WTC11 (cell line): Measurements from ENCODE around the gene EEFSEC. TPM values are rescaled to one million over a fixed set of nuclear protein-coding genes. Genes with fewer than 3 reads are reported as not detected.

ENCODE experiments used
- ATAC-seq: fragments of 200-7000 bp; cut with Tn5 transposase; 2 replicates; pipeline ENCODE4 v1.10.0; 2021; ENCODE audit warnings: mild to moderate bottlenecking, moderate library complexity
- CTCF ChIA-PET: fragments of 300-600 bp; sonication (Branson Sonifier 250); formaldehyde crosslinking; loops from one replicate; lab custom pipeline; 2021; ENCODE audit warnings: antibody characterized with exemption; lab: Charles Lee
- POLR2A ChIA-PET: fragments of 350-600 bp; sonication (Branson Sonifier 250); formaldehyde crosslinking; loops from one replicate; lab custom pipeline; 2021; ENCODE audit warnings: antibody characterized with exemption; lab: Charles Lee
- DNase-seq: peaks from one replicate; pipeline ENCODE4 v3.0.0; 2021; ENCODE audit warnings: low spot score
- H3K27ac Mint-ChIP-seq: 2 replicates; pipeline ENCODE4 v1.8.0; 2021; ENCODE audit warnings: mixed read lengths
- H3K27me3 Mint-ChIP-seq: 2 replicates; pipeline ENCODE4 v1.8.0; 2021; ENCODE audit warnings: low read depth, mild to moderate bottlenecking, moderate library complexity, mixed read lengths
- H3K36me3 Mint-ChIP-seq: 2 replicates; pipeline ENCODE4 v1.8.0; 2021; ENCODE audit warnings: mixed read lengths
- H3K4me1 Mint-ChIP-seq: 2 replicates; pipeline ENCODE4 v1.8.0; 2022; ENCODE audit warnings: mixed read lengths
- H3K4me3 Mint-ChIP-seq: 2 replicates; pipeline ENCODE4 v1.8.0; 2021; ENCODE audit warnings: mild to moderate bottlenecking, moderate library complexity, mixed read lengths
- H3K9me3 Mint-ChIP-seq: 2 replicates; pipeline ENCODE4 v1.8.0; 2021; ENCODE audit warnings: mixed read lengths
- ATF1 ChIP-seq: sonication (generic); formaldehyde crosslinking; IDR thresholded peaks from 2 replicates; pipeline ENCODE4 v1.8.1; 2023; ENCODE audit warnings: mild to moderate bottlenecking, moderate library complexity, missing genetic modification reagents
- ATF2 ChIP-seq: sonication (generic); formaldehyde crosslinking; IDR thresholded peaks from 2 replicates; pipeline ENCODE4 v1.8.1; 2022; ENCODE audit warnings: low read depth, missing genetic modification reagents, borderline replicate concordance
- EMX1 ChIP-seq: fragments of 250-450 bp; sonication (Bioruptor Pico); IDR thresholded peaks from 2 replicates; pipeline ENCODE4 v1.8.0; 2021; ENCODE audit warnings: mild to moderate bottlenecking
- FOXK1 ChIP-seq: sonication (generic); formaldehyde crosslinking; IDR thresholded peaks from 2 replicates; pipeline ENCODE4 v1.8.0; 2022; ENCODE audit warnings: mild to moderate bottlenecking, moderate library complexity, missing genetic modification reagents
- GABPB1 ChIP-seq: sonication (generic); formaldehyde crosslinking; IDR thresholded peaks from 2 replicates; pipeline ENCODE4 v1.8.1; 2023; ENCODE audit warnings: mild to moderate bottlenecking, missing genetic modification reagents
- IRF2 ChIP-seq: sonication (generic); formaldehyde crosslinking; IDR thresholded peaks from 2 replicates; pipeline ENCODE4 v1.8.0; 2022; ENCODE audit warnings: low read depth, missing genetic modification reagents, borderline replicate concordance
- JAZF1 ChIP-seq: fragments of 250-450 bp; sonication (Bioruptor Pico); IDR thresholded peaks from 2 replicates; pipeline ENCODE4 v1.9.0; 2021; ENCODE audit warnings: moderate library complexity, mild to moderate bottlenecking, inconsistent platforms
- MXD4 ChIP-seq: fragments of 250-450 bp; sonication (Bioruptor Pico); IDR thresholded peaks from 2 replicates; pipeline ENCODE4 v1.8.0; 2021; ENCODE audit warnings: mild to moderate bottlenecking, moderate library complexity, borderline replicate concordance
- NFE2L1 ChIP-seq: sonication (generic); formaldehyde crosslinking; IDR thresholded peaks from 2 replicates; pipeline ENCODE4 v1.8.1; 2023; ENCODE audit warnings: missing genetic modification reagents
- NFYB ChIP-seq: sonication (generic); formaldehyde crosslinking; conservative IDR thresholded peaks from 2 replicates; pipeline ENCODE4 v1.8.0; 2022; ENCODE audit warnings: low read depth, missing genetic modification reagents
- NR3C1 ChIP-seq: sonication (generic); formaldehyde crosslinking; conservative IDR thresholded peaks from 2 replicates; pipeline ENCODE4 v1.8.1; 2023; ENCODE audit warnings: low read depth, mild to moderate bottlenecking, missing genetic modification reagents
- OVOL2 ChIP-seq: fragments of 250-450 bp; sonication (Bioruptor Pico); IDR thresholded peaks from 2 replicates; pipeline ENCODE4 v1.9.0; 2021; ENCODE audit warnings: mild to moderate bottlenecking, borderline replicate concordance
- SMAD3 ChIP-seq: sonication (generic); formaldehyde crosslinking; IDR thresholded peaks from 2 replicates; pipeline ENCODE4 v1.8.0; 2022; ENCODE audit warnings: missing genetic modification reagents, mild to moderate bottlenecking, borderline replicate concordance
- USF1 ChIP-seq: sonication (generic); formaldehyde crosslinking; IDR thresholded peaks from 2 replicates; pipeline ENCODE4 v1.8.0; 2022; ENCODE audit warnings: mild to moderate bottlenecking, missing genetic modification reagents
- ZNF121 ChIP-seq: sonication (generic); formaldehyde crosslinking; IDR thresholded peaks from 2 replicates; pipeline ENCODE4 v1.8.0; 2023; ENCODE audit warnings: missing genetic modification reagents
- ZNF219 ChIP-seq: sonication (generic); formaldehyde crosslinking; IDR thresholded peaks from 2 replicates; pipeline ENCODE4 v1.8.0; 2023; ENCODE audit warnings: missing genetic modification reagents, mild to moderate bottlenecking, borderline replicate concordance
- ZNF281 ChIP-seq: sonication (generic); formaldehyde crosslinking; IDR thresholded peaks from 2 replicates; pipeline ENCODE4 v1.8.0; 2023; ENCODE audit warnings: mild to moderate bottlenecking, missing genetic modification reagents
- ZNF317 ChIP-seq: sonication (generic); formaldehyde crosslinking; IDR thresholded peaks from 2 replicates; pipeline ENCODE4 v1.8.1; 2023; ENCODE audit warnings: low read depth, mild to moderate bottlenecking, moderate library complexity, missing genetic modification reagents, borderline replicate concordance
- ZNF396 ChIP-seq: fragments of 250-450 bp; sonication (Bioruptor Pico); IDR thresholded peaks from 2 replicates; pipeline ENCODE4 v1.8.0; 2021; ENCODE audit warnings: mild to moderate bottlenecking, moderate library complexity, borderline replicate concordance
- ZNF512 ChIP-seq: sonication (generic); formaldehyde crosslinking; IDR thresholded peaks from 2 replicates; pipeline ENCODE4 v1.8.1; 2022; ENCODE audit warnings: missing genetic modification reagents, borderline replicate concordance
- total RNA-seq: library from RNA; stranded (reverse); gene quantifications from 3 replicates; pipeline ENCODE4 v1.2.3, GENCODE V29; 2021
- TF ChIP-seq, protein P1 (sequence below): sonication (generic); formaldehyde crosslinking; IDR thresholded peaks from 2 replicates; pipeline ENCODE4 v1.8.0; 2022; ENCODE audit warnings: mild to moderate bottlenecking, missing genetic modification reagents

The EEFSEC gene
- total RNA-seq, 1 experiment from 2014 or later, result 13.7 TPM

DNA sequence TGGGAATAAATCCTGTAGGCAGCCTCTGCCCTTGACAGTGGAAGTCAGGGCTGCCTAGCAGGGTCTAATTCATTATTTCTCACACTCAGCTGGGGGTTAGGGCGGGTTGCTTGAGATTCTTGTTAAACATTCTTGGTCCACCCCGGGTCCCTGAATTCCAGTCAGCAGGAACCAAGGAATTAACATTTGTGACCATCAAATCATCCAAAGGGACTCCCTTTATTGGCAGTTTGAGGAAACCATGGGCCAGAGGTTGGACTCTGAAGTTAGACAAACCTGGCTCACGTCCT, 122.8 kb downstream of the EEFSEC start:
- DNase-seq, result no peak
- ChIA-PET POLR2A (no interaction called here), CTCF (interaction anchor here (1.8 to 5.1 kb wide), 2 partner anchors 46 to 50 kb away, joined by 5 to 25 read pairs; no protein-coding TSS in a partner anchor)
- Mint-ChIP-seq H3K4me3 (no peak overlapping the region), H3K27ac (no peak overlapping the region), H3K27me3 (peaks cover 29% of the 10 kb centered on the region), H3K4me1 (peaks cover 85% of the 10 kb centered on the region), H3K9me3 (no peaks in the 10 kb centered on the region), H3K36me3 (no peaks in the 10 kb centered on the region)
- TF ChIP-seq NR3C1 (CRISPR knock-in tag) (no peak), ZNF512 (CRISPR knock-in tag) (no peak), ZNF219 (CRISPR knock-in tag) (no peak), ATF2 (CRISPR knock-in tag) (no peak)
- ATAC-seq, result no peak

GRCh38 chr3:128276577-128277183, 123.4 kb downstream of the EEFSEC start:
- POLR2A ChIA-PET, result no interaction called here
- TF ChIP-seq ZNF281 (CRISPR knock-in tag) (no peak), GABPB1 (CRISPR knock-in tag) (no peak), FOXK1 (CRISPR knock-in tag) (no peak), ZNF121 (no peak), NFE2L1 (CRISPR knock-in tag) (no peak), USF1 (CRISPR knock-in tag) (no peak), IRF2 (no peak), SMAD3 (CRISPR knock-in tag) (no peak), EMX1 (CRISPR knock-in tag) (no peak), ZNF317 (CRISPR knock-in tag) (no peak), OVOL2 (CRISPR knock-in tag) (no peak), NFYB (CRISPR knock-in tag) (no peak), MXD4 (no peak), ZNF396 (no peak), JAZF1 (no peak), ATF1 (CRISPR knock-in tag) (no peak)
- TF ChIP-seq, protein P1, sequence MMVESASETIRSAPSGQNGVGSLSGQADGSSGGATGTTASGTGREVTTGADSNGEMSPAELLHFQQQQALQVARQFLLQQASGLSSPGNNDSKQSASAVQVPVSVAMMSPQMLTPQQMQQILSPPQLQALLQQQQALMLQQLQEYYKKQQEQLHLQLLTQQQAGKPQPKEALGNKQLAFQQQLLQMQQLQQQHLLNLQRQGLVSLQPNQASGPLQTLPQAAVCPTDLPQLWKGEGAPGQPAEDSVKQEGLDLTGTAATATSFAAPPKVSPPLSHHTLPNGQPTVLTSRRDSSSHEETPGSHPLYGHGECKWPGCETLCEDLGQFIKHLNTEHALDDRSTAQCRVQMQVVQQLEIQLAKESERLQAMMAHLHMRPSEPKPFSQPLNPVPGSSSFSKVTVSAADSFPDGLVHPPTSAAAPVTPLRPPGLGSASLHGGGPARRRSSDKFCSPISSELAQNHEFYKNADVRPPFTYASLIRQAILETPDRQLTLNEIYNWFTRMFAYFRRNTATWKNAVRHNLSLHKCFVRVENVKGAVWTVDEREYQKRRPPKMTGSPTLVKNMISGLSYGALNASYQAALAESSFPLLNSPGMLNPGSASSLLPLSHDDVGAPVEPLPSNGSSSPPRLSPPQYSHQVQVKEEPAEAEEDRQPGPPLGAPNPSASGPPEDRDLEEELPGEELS, result no peak
- TF ChIP-seq, all 79 proteins: peak for 0
- H3K4me1 Mint-ChIP-seq, result peaks cover 86% of the 10 kb centered on the region
- no peaks in the 10 kb centered on the region for H3K9me3 Mint-ChIP-seq
- ATAC-seq (no peak), DNase-seq (no peak)
- no peak overlapping the region for H3K27ac Mint-ChIP-seq
- no peak overlapping the region for H3K4me3 Mint-ChIP-seq
- peaks cover 34% of the 10 kb centered on the region for H3K27me3 Mint-ChIP-seq
- H3K36me3 Mint-ChIP-seq, result no peaks in the 10 kb centered on the region
- CTCF ChIA-PET, result interaction anchor here (1.8 to 5.1 kb wide), 2 partner anchors 45 to 51 kb away, joined by 5 to 25 read pairs; no protein-coding TSS in a partner anchor
